EL (cell line): ENCODE measurements around the gene HLA-DQB2.
"Not testable (repeated sequence)": the region's sequence is repeated elsewhere in the genome, so short reads cannot be mapped to it uniquely, and the experiment has no call there.

Source experiments
- DNase-seq: peaks from one replicate; pipeline ENCODE4 v3.0.0-alpha.2; 2016

The HLA-DQB2 gene

GRCh38 chr6:32763421-32763820, at the start of gene HLA-DQB2:
TSS of gene HLA-DQB2 (minus strand) at chr6:32763532. CDS start at chr6:32763470, 62 bp downstream.
- no peak for DNase-seq

DNA sequence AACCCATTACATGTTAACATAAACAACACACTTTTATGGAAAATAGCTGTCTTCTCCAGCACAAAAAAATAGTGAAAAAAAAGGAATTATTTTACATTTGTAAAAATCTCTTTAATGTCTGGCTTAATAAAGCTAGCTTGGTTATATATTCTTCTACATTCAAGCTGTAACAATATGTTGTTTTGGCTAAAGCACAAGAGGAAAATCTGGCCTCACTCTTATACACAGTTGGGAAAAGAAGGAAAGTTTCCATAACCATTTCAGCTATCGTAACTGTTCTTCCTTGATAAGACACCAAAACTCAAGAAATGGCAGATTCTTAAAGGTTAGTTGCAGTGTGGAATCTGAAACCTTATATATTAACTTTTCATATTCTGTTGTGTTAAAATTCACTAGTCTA, 45.8 kb upstream of the HLA-DQB2 start:
- no peak for DNase-seq

DNA sequence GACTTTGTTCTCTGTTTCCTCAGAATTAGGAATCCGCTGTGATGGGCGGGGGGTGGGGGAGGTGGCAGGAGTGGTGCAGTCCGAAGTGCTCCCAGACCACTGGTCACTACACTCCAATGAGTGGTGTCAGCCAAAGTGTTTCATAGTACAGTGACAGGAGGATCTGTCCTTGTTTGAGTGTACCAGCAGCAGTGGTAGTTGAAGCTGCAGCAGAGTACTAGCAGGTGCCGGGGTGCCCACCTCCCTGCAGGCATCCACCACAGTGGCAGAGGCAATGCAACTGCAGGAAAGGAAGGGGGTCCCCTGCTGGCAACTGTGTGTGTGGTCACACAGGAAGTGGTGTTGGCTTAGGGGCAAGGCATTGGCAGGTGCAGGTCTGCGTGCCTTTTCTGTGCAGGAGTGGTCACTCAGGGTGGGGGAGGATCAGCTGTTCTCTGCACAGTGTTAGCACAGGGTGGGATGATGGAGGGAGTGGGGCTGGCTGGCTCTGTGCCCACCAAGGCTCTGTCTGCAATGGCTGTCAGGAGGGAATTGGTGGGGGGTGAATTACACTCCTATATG, 43.8 kb upstream of the HLA-DQB2 start:
- no peak for DNase-seq

DNA sequence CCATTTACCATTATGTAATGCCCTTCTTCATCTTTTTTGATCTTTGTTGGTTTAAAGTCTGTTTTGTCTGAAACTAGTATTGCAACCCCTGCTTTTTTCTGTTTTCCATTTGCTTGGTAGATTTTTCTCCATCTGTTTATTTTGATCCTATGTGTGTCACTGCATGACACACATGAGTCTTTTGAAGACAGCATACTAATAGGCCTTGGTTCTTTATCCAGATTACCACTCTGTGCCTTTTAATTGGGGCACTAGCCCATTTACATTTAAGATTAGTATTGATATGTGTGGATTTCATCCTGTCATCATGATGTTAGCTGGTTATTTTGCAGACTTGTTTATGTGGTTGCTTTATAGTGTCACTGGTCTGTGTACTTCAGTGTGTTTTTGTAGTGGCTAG, 42.1 kb upstream of the HLA-DQB2 start:
- not testable (repeated sequence) for DNase-seq

DNA sequence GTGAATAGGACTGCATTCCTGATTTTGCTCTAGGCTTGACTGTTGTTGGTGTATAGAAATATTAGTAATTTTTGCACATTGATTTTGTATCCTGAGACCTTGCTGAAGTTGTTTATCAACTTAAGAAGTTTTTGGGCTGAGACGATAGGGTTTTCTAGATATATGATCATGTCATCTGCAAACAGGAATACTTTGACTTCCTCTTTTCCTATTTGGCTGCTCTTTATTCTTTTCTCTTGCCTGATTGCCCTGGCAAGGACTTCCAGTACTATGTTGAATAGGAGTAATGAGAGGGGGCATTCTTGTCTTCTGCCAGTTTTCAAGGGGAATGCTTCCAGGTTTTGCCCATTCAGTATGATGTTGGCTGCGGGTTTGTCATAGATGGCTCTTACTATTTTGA, 40.1 kb upstream of the HLA-DQB2 start:
- no peak for DNase-seq

- no peak for DNase-seq
These were observed 36.4 kb upstream of the HLA-DQB2 start for GRCh38 chr6:32799740-32800139.

DNA sequence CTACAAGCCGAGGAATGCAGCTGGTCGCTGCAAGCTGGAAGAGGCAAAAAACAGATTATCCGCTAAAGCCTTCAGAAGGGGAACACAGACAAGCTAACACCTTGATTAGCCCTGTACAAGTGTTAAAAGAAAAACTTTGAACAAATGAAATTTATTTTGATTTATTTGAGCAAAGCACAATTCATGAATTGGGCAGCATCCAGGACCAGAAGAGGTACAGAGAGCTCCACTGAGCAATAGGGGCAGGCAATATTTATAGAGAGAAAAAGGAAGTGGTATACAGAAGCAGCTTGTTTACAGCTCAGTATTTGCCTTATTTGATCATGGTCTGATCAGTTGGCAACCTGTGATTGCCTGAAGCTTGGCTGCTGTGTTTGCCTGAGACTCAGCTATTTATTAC, 35.8 kb upstream of the HLA-DQB2 start:
- no peak for DNase-seq

DNA sequence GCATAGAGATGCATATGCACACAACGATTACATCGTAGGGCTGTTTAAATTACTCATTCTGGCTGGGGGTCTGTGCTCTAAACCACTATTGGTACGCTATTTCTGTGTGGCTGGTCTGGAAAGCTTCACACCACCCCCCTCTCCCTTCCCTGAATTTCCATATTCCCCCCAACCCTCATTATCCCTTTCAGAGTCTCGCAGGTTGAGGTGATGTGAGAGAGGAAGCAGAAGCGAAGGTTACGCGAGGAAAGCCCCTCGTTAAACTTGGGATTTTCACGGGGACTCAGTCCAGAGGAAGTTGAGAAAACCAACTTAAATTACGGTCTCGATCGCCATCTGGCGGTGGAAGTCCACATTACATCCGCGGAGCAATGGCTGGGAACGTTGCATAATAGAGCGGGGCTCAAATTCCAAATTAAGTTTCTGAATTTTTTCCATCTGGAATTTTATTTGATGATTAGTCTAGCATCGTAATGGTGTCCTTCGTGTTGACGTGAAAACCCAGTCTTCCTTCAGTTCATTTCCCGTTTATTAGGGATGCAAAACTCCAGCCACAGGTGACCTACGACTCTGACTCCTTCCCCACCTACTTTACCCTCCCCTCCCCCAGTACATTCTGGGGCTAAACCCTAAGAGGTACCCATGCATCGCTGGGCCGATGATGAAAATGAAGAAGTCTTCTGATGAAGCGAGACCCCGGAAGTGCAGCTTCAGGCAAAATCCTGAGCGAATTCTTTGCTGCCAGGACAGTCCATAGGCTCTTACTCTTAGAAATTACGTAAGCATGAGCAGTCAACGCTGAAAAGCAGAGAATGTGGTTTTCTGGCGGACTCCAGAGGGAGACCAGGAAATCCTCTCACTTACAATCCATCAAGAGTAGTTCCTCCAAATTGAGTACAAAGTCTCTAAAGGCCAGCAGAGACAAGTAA, 33.8 kb upstream of the HLA-DQB2 start:
- peak; percentile 71 for DNase-seq

GRCh38 chr6:32794510-32794909, 31.2 kb upstream of the HLA-DQB2 start:
- no peak for DNase-seq

DNA sequence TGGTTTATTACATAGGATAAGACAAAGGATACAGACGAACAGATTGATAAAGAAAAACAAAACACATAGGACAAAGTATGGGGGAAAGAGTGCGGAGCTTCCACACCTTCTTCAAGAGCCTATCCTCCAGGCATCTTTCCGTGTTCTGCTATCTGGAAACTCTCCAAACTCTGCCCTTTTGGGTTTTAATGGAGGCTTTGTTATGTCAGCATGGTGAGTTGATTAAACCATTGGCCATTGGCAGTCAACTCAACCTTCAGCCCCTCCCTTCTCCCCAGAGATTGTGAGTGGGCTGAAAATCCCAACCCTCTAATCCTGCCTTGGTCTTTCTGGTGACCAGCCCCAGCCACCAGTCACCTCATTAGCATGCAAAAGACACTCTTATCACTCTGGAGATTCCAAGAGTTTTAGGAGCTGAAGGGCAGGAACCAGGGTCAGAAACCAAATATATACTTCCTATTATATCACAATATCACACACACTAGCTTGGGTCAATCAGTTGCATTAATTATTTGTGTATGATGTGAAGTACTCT, 29.6 kb upstream of the HLA-DQB2 start:
- no peak for DNase-seq

GRCh38 chr6:32790306-32790705, 27.0 kb upstream of the HLA-DQB2 start:
- DNase-seq = peak; percentile 21

- DNase-seq = peak; percentile 59
These were observed 22.6 kb upstream of the HLA-DQB2 start for GRCh38 chr6:32785781-32786533.

DNA sequence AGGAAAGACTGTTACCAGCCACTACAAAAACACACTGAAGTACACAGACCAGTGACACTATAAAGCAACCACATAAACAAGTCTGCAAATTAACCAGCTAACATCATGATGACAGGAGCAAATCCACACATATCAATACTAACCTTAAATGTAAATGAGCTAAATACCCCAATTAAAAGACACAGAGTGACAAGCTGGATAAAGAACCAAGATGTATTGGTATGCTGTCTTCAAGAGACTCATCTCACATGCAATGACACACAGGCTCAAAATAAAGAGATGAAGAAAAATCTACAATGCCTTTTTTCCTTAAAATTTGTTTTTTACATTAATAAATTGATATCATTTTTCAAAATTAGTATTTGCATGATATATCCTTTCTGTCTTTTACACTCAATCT, 19.6 kb upstream of the HLA-DQB2 start:
- not testable (repeated sequence) for DNase-seq

DNA sequence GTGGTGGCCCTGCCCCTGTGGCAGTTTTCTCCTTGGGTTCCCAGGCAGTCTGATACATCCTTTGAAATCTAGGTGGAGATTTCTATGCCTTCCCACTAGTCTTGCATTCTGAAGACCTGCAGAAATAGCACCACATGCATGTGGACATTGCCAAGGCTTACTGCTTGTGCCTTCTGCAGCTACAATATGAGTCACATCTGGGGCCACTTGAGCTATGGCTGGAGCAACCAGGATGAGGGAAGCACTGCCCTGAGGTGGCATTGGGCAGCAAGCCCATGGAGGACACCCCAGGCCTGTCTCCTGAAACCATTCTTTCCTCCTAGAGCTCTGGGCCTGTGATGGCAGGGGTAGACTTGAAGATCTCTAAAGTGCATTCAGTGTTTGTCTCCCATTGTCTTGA, 15.7 kb upstream of the HLA-DQB2 start:
- DNase-seq = no peak

- no peak for DNase-seq
These were observed 11.7 kb upstream of the HLA-DQB2 start for GRCh38 chr6:32775071-32775470.

GRCh38 chr6:32774426-32774825, 11.1 kb upstream of the HLA-DQB2 start:
- DNase-seq = no peak

DNA sequence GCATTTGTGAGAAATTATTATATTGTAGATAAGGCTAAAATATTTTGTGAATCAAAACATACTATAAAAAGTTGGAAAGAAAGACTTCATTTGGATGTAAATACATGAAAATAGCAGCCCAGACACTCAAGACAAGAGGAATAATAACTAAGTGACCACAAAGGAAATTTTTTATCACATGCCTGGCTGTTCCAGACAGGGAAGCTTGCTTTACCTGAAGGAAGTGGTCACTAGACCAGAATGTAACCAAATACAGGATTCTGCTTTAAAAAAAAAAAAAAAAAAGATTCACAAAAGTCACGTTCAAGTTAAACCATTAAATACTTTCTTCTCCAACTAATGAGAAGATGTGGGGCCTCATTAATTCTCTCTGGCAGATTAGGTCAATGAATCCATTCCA, 9.3 kb upstream of the HLA-DQB2 start:
- no peak for DNase-seq

DNA sequence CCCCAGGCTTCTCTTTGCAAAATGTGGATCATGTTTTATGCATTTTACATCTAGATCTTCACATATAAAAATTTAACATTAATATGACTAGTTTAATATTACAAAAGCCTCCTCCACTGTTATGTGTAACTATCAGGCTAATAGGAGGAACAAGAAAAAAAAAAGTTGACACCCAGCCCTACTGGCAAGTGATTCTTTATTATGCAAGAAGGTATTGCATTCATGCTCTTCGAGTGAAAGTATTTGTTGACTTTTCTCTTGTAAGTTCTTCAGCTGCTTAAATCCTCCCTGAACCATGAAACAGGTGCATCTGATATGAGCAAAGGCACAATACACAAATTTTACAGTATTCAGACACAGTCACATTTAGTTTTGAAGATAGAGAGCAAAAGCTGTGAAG, 716 bp upstream of the HLA-DQB2 start:
- DNase-seq = no peak

DNA sequence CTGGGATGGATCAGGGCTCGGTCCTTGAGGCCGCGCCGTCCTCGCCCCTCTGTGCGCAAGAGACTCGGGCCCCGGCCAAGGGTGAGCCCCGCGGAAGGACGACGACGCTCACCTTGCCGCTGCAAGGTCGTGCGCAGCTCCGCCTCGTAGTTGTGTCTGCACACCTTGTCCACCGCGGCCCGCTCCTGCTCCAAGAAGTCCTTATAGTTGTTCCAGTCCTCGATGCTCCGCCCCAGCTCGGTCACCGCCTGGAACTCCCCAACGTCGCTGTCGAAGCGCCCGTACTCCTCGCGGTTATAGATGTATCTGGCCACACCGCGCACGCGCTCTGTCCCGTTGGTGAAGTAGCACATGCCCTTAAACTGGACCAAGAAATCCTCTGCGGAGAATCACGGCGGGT, 1.8 kb downstream of the HLA-DQB2 start:
- no peak for DNase-seq

GRCh38 chr6:32761072-32761471, 2.3 kb downstream of the HLA-DQB2 start:
- DNase-seq = no peak

- DNase-seq = no peak
These were observed 3.7 kb downstream of the HLA-DQB2 start for GRCh38 chr6:32759669-32760068.

- DNase-seq = peak; percentile 24
These were observed 10.8 kb downstream of the HLA-DQB2 start for GRCh38 chr6:32752580-32752979.

DNA sequence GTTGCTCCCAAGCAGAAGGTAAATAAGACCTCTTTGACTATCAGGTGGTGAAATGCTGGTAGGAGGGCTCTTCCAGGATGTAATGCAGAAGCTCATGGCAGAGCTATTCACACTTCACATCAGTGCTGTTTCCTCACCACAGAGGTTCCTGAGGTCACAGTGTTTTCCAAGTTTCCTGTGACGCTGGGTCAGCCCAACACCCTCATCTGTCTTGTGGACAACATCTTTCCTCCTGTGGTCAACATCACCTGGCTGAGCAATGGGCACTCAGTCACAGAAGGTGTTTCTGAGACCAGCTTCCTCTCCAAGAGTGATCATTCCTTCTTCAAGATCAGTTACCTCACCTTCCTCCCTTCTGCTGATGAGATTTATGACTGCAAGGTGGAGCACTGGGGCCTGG, 17.7 kb downstream of the HLA-DQB2 start:
- not testable (repeated sequence) for DNase-seq
